Stimulated activated CD8-positive, alpha-beta memory T cell treated with anti-CD3 and anti-CD28 coated beads, Interleukin-12 subunit alpha, Interleukin-12 subunit beta, amount 100 ng/mL, for 4 hours (primary cell): ENCODE results near the gene POPDC3.
"Not testable (repeated sequence)": the region's sequence is repeated elsewhere in the genome, so short reads cannot be mapped to it uniquely, and the experiment has no call there.

ENCODE experiments used
- DNase-seq: peaks from one replicate; pipeline ENCODE4 v3.0.0-alpha.2; 2020; ENCODE audit warnings: low read depth

The POPDC3 gene

GRCh38 chr6:105179244-105180065 lies at the start of gene POPDC3:
Gene POPDC3, minus strand, starts transcription at chr6:105180014. Its CDS starts 18,105 bp downstream, at chr6:105161909.
- DNase-seq = no peak

- DNase-seq = no peak
These were observed 47.5 kb upstream of the POPDC3 start for GRCh38 chr6:105227295-105227767.

GRCh38 chr6:105226598-105227294 lies 46.9 kb upstream of the POPDC3 start:
- no peak for DNase-seq

- DNase-seq = no peak
These were observed 43.4 kb upstream of the POPDC3 start for GRCh38 chr6:105223242-105223641.

GRCh38 chr6:105221219-105221618 lies 41.4 kb upstream of the POPDC3 start:
- DNase-seq = not testable (repeated sequence)

GRCh38 chr6:105220186-105220585 lies 40.4 kb upstream of the POPDC3 start:
- DNase-seq = no peak

GRCh38 chr6:105219218-105219617 lies 39.4 kb upstream of the POPDC3 start:
- DNase-seq = not testable (repeated sequence)

- no peak for DNase-seq
These were observed 35.7 kb upstream of the POPDC3 start for GRCh38 chr6:105215506-105215905.

- no peak for DNase-seq
These were observed 34.9 kb upstream of the POPDC3 start for GRCh38 chr6:105214668-105215067.

- no peak for DNase-seq
These were observed 33.5 kb upstream of the POPDC3 start for GRCh38 chr6:105213272-105213671.

GRCh38 chr6:105212587-105212986 lies 32.8 kb upstream of the POPDC3 start:
- DNase-seq = no peak

GRCh38 chr6:105211831-105212230 lies 32.0 kb upstream of the POPDC3 start:
- DNase-seq = no peak

- no peak for DNase-seq
These were observed 31.2 kb upstream of the POPDC3 start for GRCh38 chr6:105210932-105211531.

- DNase-seq = no peak
These were observed 30.3 kb upstream of the POPDC3 start for GRCh38 chr6:105209950-105210706.

- DNase-seq = no peak
These were observed 27.9 kb upstream of the POPDC3 start for GRCh38 chr6:105207524-105208269.

GRCh38 chr6:105204768-105205167 lies 25.0 kb upstream of the POPDC3 start:
- DNase-seq = no peak

GRCh38 chr6:105204331-105204730 lies 24.5 kb upstream of the POPDC3 start:
- DNase-seq = no peak

- DNase-seq = no peak
These were observed 22.7 kb upstream of the POPDC3 start for GRCh38 chr6:105202486-105202885.

- no peak for DNase-seq
These were observed 20.4 kb upstream of the POPDC3 start for GRCh38 chr6:105200133-105200730.

- no peak for DNase-seq
These were observed 19.9 kb upstream of the POPDC3 start for GRCh38 chr6:105199711-105200110.

GRCh38 chr6:105196076-105196475 lies 16.3 kb upstream of the POPDC3 start:
- no peak for DNase-seq
